Right ventricle myocardium superior (tissue), 1 donor: ENCODE measurements around the gene GNAZ. TPM values are rescaled to one million over a fixed set of nuclear protein-coding genes. Genes with fewer than 3 reads are reported as not detected.

ENCODE experiments used
- ATAC-seq: fragments of 200-7000 bp; cut with Tn5 transposase; one replicate; pipeline ENCODE4 v1.9.1; 2020; ENCODE audit warnings: mild to moderate bottlenecking; ENCODE audit not compliant: poor library complexity
- DNase-seq: peaks from one replicate; pipeline ENCODE4 v3.0.0-alpha.2; 2020
- intact Hi-C: fragments of 100-400 bp; cut with DNase I; formaldehyde crosslinking; loops from one replicate; pipeline ENCODE4 v1.11.2; 2022
- total RNA-seq: library from RNA; stranded (reverse); fragmentation: NEBNext Ultra II Directional; extraction: Animal tissue kit (Norgen Biotek cat#: 25700); gene quantifications from one replicate; pipeline ENCODE4 v1.2.1, GENCODE V29; 2021
- donor health status: DM: no; HTN: yes; CAD: no; lungs with severe emphysema.

Gene GNAZ
- total RNA-seq, 1 donor from 2014 or later: 3.1 TPM

DNA sequence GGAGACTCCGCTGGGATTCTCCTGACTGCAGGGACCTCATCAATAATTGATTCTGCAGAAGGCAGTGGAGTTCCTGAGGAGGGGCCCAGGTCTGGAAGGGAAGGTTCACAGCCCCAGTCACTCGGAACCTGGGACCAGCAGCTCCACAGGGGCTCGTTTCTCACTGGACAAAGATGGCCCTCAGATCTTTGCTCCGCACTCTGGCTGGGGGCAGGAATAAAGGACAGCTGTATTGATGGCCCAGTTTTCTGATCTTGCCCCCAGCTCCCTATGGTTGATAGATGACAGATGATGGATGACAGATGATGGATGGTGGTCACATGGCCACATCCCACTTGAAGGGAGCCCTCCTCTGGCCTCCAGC, 98.7 kb downstream of the GNAZ start:
- ATAC-seq (no peak), DNase-seq (no peak)
- intact Hi-C loops: no loop called here

Other genes with a start within 250 kb of the GNAZ start
- not detected for gene IGLL5, start 182.7 kb upstream of the GNAZ start, total RNA-seq
- not detected for gene RSPH14, start 71.5 kb downstream of the GNAZ start, total RNA-seq
- gene RAB36, start 75.0 kb downstream of the GNAZ start, total RNA-seq: 0.35 TPM
- gene BCR, start 110.0 kb downstream of the GNAZ start, total RNA-seq: 28.2 TPM